Naive B cell (primary cell): ENCODE measurements around the gene L3MBTL3. TPM values are rescaled to one million over a fixed set of nuclear protein-coding genes. Genes with fewer than 3 reads are reported as not detected.
A peak's percentile ranks its signal among the peaks of the same experiment; 100 is the strongest.

Experiments used
- ATAC-seq, 2 donors: fragments of 150-1000 bp; cut with Tn5 transposase; 2 replicates each; pipeline ENCODE4 v1.10.0; 2021; ENCODE audit warnings: low read depth in 2 of 2, mild to moderate bottlenecking in 2 of 2, moderate library complexity in 2 of 2
- DNase-seq: peaks from one replicate; pipeline ENCODE4 v3.0.0; 2022
- H3K27ac Mint-ChIP-seq, 6 donors: one replicate each; pipeline ENCODE4 v1.8.0; 2020 to 2022; ENCODE audit warnings: mild to moderate bottlenecking in 6 of 6, mixed read lengths in 6 of 6, moderate library complexity in 5 of 6, inconsistent platforms in 2 of 6
- H3K27me3 Mint-ChIP-seq, 3 donors: one replicate each; pipeline ENCODE4 v1.8.0; 2021 to 2022; ENCODE audit warnings: mixed read lengths in 3 of 3, mild to moderate bottlenecking in 1 of 3
- H3K36me3 Mint-ChIP-seq, 2 donors: one replicate each; pipeline ENCODE4 v1.8.0; 2020 to 2022; ENCODE audit warnings: mixed read lengths in 2 of 2, inconsistent platforms in 1 of 2, mild to moderate bottlenecking in 1 of 2
- H3K4me1 Mint-ChIP-seq, 3 donors: one replicate each; pipeline ENCODE4 v1.8.0; 2020 to 2022; ENCODE audit warnings: mixed read lengths in 3 of 3, inconsistent platforms in 1 of 3, mild to moderate bottlenecking in 1 of 3, moderate library complexity in 1 of 3
- H3K4me3 Mint-ChIP-seq, 8 donors: one replicate each; pipeline ENCODE4 v1.8.0; 2020 to 2022; ENCODE audit warnings: mild to moderate bottlenecking in 8 of 8, mixed read lengths in 8 of 8, moderate library complexity in 8 of 8, inconsistent platforms in 2 of 8
- H3K9me3 Mint-ChIP-seq, 7 donors: one replicate each; pipeline ENCODE4 v1.8.0; 2020 to 2022; ENCODE audit warnings: mixed read lengths in 7 of 7, mild to moderate bottlenecking in 5 of 7, inconsistent platforms in 2 of 7, moderate library complexity in 1 of 7
- polyA plus RNA-seq, 6 donors: library from polyadenylated mRNA; unstranded; fragments of 300-500 nt; fragmentation: Illumina TruSeq; gene quantifications; one replicate each; pipeline ENCODE4 v1.2.3, GENCODE V29; 2021; ENCODE audit warnings: low read depth in 6 of 6

The L3MBTL3 gene
- polyA plus RNA-seq, 6 donors from 2014 or later, result 11.0 to 21.8 (median 16.6) TPM

DNA sequence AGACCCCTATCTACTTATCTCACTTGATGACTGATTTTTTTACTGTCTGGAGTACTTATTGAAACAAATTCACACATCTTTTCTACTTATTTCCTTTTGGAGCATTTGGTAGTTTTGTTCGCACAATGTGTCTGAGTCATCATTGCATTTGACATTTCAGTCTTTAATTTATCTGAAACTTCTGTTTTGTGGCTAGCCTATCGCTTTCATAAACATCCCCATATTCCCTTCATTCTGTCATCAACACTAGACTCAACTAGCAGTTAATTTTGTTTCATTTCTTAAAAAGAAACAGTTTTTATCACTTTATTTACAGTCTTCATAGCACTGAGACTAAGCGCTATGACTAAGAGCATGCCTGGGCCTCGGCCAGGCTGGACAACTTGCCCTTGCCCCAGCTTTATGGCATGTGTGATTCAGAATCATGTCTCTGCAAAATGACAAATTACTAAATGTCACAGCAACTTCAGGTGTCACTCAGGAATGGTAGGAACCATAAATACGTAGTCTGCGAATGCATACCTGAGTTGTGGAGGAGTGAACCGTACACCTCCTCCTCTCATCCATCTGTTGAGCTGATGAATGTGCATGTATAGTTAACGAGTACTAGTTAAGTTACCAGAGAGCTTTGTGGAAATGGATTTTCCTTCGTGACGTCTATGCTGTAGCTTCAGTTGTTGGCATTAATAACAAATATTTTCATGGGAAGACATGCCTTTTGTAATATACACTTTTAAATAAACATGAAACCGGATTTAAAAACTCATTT, 16.2 kb downstream of the L3MBTL3 start:
- ATAC-seq (no peak), DNase-seq (no peak)
- H3K4me3 Mint-ChIP-seq, result peak overlapping the region in 1 of 8 donors; percentile 47

GRCh38 chr6:130035211-130035610, 16.8 kb downstream of the L3MBTL3 start:
- Mint-ChIP-seq H3K27me3 (no peaks in the 10 kb centered on the region), H3K4me3 (no peak overlapping the region), H3K36me3 (peaks cover 8 to 26% of the 10 kb centered on the region in 2 donors), H3K27ac (peak overlapping the region in 1 of 6 donors; percentile 60), H3K9me3 (no peaks in the 10 kb centered on the region), H3K4me1 (peaks cover 36 to 71% (median 61%) of the 10 kb centered on the region in 3 donors)
- no peak for ATAC-seq
- DNase-seq, result no peak

More for the DNA sequence above, 16.2 kb downstream of the L3MBTL3 start:
- Mint-ChIP-seq H3K27me3 (no peaks in the 10 kb centered on the region), H3K36me3 (peaks cover 8 to 23% of the 10 kb centered on the region in 2 donors), H3K27ac (peak overlapping the region in 1 of 6 donors; percentile 38), H3K9me3 (no peaks in the 10 kb centered on the region), H3K4me1 (peaks cover 36 to 72% (median 58%) of the 10 kb centered on the region in 3 donors)

- Mint-ChIP-seq H3K27ac (no peak overlapping the region), H3K4me3 (no peak overlapping the region), H3K27me3 (no peaks in the 10 kb centered on the region), H3K36me3 (peaks cover 8 to 22% of the 10 kb centered on the region in 2 donors), H3K9me3 (no peaks in the 10 kb centered on the region), H3K4me1 (peaks cover 44 to 75% (median 71%) of the 10 kb centered on the region in 3 donors)
- DNase-seq (no peak), ATAC-seq (no peak)
These were observed 18.9 kb downstream of the L3MBTL3 start for GRCh38 chr6:130037207-130037811.

- DNase-seq (no peak), ATAC-seq (no peak)
- H3K27ac Mint-ChIP-seq, result no peak overlapping the region
- peaks cover 21 to 44% (median 38%) of the 10 kb centered on the region in 3 donors for H3K4me1 Mint-ChIP-seq
- H3K4me3 Mint-ChIP-seq, result no peak overlapping the region
- peaks cover 13 to 16% of the 10 kb centered on the region in 2 donors for H3K36me3 Mint-ChIP-seq
- no peaks in the 10 kb centered on the region for H3K9me3 Mint-ChIP-seq
- H3K27me3 Mint-ChIP-seq, result no peaks in the 10 kb centered on the region
These were observed 23.2 kb downstream of the L3MBTL3 start for GRCh38 chr6:130041594-130041993.

DNA sequence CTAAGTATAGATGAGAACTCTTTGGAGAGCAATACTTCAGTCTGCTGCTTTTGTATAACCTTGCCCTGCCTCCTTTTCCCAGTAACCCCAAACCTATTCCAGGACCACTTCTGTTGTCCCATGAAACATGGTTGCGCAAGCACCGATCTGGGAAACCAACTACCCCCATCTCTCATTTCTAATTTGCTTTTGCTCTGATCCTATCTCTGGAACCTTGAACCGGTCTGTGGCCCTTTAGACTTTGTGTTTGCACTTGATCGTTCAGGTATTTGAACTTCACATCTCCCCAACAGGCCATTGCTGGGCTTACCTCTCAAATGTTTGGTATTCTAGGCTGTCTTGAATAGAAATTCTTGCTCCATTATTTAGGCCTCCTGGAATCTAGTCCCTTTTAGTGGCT, 25.0 kb downstream of the L3MBTL3 start:
- Mint-ChIP-seq H3K4me3 (no peak overlapping the region), H3K4me1 (peaks cover 16 to 37% (median 20%) of the 10 kb centered on the region in 3 donors), H3K9me3 (no peaks in the 10 kb centered on the region), H3K27me3 (no peaks in the 10 kb centered on the region), H3K27ac (no peak overlapping the region), H3K36me3 (peaks cover 13 to 16% of the 10 kb centered on the region in 2 donors)
- DNase-seq, result no peak
- ATAC-seq, result no peak

GRCh38 chr6:130045622-130046021, 27.2 kb downstream of the L3MBTL3 start:
- H3K36me3 Mint-ChIP-seq, result peaks cover 22 to 26% of the 10 kb centered on the region in 2 donors
- H3K9me3 Mint-ChIP-seq, result no peaks in the 10 kb centered on the region
- H3K4me1 Mint-ChIP-seq, result peaks cover 8 to 21% (median 20%) of the 10 kb centered on the region in 3 donors
- H3K27ac Mint-ChIP-seq, result peak overlapping the region in 4 of 6 donors; percentile 2 to 64 (median 20)
- DNase-seq, result no peak
- no peak for ATAC-seq
- no peaks in the 10 kb centered on the region for H3K27me3 Mint-ChIP-seq
- no peak overlapping the region for H3K4me3 Mint-ChIP-seq

DNA sequence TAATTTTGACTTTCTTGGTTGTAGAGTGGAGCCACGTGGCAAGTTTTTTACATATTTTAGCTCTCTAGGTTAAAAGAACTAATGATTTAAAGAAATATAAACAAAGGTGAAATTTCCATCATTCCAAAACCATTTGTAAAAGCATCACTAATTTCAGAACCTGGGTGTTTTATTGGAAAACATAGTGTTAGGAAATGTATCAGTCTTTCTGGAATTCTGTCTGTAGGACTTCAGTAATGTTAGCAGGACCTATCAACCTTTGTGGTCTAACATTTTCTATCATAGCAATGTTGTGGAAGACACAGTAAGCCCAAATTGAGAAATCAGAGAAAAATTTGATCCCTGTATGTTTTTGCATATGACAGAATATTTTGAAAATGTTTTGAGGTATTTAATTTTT, 28.3 kb downstream of the L3MBTL3 start:
- H3K4me3 Mint-ChIP-seq, result no peak overlapping the region
- H3K27ac Mint-ChIP-seq, result peak overlapping the region in 1 of 6 donors; percentile 36
- peaks cover 23 to 26% of the 10 kb centered on the region in 2 donors for H3K36me3 Mint-ChIP-seq
- no peak for DNase-seq
- peaks cover 0 to 11% (median 10%) of the 10 kb centered on the region in 3 donors for H3K4me1 Mint-ChIP-seq
- no peaks in the 10 kb centered on the region for H3K27me3 Mint-ChIP-seq
- ATAC-seq, result no peak
- H3K9me3 Mint-ChIP-seq, result no peaks in the 10 kb centered on the region

DNA sequence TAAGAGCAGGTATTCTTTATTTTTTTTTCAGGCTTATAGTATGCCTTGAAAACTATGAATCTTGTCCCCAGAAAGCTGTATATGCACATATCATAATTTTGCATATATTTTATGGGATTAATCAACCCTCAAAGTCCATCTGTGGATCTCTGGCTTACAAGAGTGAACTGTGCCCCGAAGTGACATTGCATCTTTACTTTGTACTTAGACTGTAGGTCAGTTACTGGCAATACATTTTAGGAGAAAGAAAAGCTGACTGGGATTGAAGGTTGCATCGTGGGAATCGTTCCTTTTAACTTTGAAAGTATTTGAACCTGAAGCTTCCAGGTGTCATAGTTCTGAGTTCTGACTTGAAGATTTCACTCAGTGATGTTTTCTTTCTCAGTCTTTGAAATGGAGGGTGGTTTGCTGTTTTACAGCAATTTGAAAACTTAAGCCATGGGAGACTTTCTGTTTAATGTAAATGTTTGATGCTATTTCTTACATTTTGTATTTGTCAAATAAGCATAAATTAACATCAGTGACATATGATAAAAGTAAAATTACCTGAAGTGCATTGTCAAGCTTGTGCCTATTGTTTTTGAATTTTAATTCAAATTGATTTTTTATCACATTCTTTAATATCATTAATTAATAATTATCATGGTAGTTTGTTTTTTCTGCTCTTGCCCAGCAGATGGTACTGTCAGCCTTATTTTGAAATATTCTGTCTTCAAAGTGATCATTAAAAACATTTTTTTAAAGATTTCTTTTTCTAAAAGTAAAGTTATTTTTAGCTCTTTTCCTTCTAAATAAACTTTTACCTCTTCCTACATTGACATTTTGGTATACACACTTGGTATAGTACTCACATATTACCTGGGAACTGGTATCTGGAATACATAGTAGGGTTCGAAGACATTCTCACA, 29.0 kb downstream of the L3MBTL3 start:
- Mint-ChIP-seq H3K36me3 (peaks cover 24 to 27% of the 10 kb centered on the region in 2 donors), H3K9me3 (no peaks in the 10 kb centered on the region), H3K4me3 (no peak overlapping the region), H3K27ac (no peak overlapping the region), H3K27me3 (no peaks in the 10 kb centered on the region), H3K4me1 (peaks cover 0 to 10% (median 9%) of the 10 kb centered on the region in 3 donors)
- ATAC-seq, result no peak
- DNase-seq, result no peak

- no peak overlapping the region for H3K4me3 Mint-ChIP-seq
- H3K4me1 Mint-ChIP-seq, result peaks cover 0 to 16% (median 5%) of the 10 kb centered on the region in 3 donors
- H3K9me3 Mint-ChIP-seq, result no peaks in the 10 kb centered on the region
- peak overlapping the region in 3 of 6 donors; percentile 0 to 91 (median 40) for H3K27ac Mint-ChIP-seq
- H3K36me3 Mint-ChIP-seq, result peaks cover 38 to 40% of the 10 kb centered on the region in 2 donors
- DNase-seq (no peak), ATAC-seq (no peak)
- H3K27me3 Mint-ChIP-seq, result no peaks in the 10 kb centered on the region
These were observed 31.8 kb downstream of the L3MBTL3 start for GRCh38 chr6:130050230-130050629.

DNA sequence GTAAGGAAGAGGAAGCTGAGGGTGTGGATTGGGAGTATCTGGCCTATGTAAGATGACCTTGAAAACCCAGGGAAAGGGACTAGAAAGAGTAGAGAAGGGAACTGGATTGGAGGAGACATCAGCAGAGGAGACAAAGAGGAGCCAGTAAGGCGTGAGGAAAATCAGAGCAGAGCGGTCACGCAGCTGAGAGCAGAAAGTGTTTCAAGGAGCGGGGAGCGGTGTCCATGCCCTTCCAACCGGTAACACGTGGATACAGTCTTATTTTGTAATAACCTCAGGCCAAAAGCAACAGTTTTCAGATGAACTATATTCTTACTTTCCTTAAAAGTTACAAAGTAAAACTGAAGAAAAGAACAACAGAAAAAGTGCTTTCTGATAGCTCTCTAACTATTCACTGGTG, 36.3 kb downstream of the L3MBTL3 start:
- H3K27ac Mint-ChIP-seq, result peak overlapping the region in 3 of 6 donors; percentile 62 to 84 (median 70)
- H3K4me1 Mint-ChIP-seq, result peaks cover 0 to 25% (median 11%) of the 10 kb centered on the region in 3 donors
- H3K27me3 Mint-ChIP-seq, result no peaks in the 10 kb centered on the region
- DNase-seq, result no peak
- no peaks in the 10 kb centered on the region for H3K9me3 Mint-ChIP-seq
- peaks cover 45 to 66% of the 10 kb centered on the region in 2 donors for H3K36me3 Mint-ChIP-seq
- no peak overlapping the region for H3K4me3 Mint-ChIP-seq
- no peak for ATAC-seq

GRCh38 chr6:130055271-130055670, 36.9 kb downstream of the L3MBTL3 start:
- H3K36me3 Mint-ChIP-seq, result peaks cover 39 to 60% of the 10 kb centered on the region in 2 donors
- no peak for DNase-seq
- H3K4me3 Mint-ChIP-seq, result no peak overlapping the region
- H3K27me3 Mint-ChIP-seq, result no peaks in the 10 kb centered on the region
- peak overlapping the region in 2 of 6 donors; percentile 15 to 20 for H3K27ac Mint-ChIP-seq
- ATAC-seq, result no peak
- H3K9me3 Mint-ChIP-seq, result no peaks in the 10 kb centered on the region
- H3K4me1 Mint-ChIP-seq, result peaks cover 0 to 20% (median 11%) of the 10 kb centered on the region in 3 donors

DNA sequence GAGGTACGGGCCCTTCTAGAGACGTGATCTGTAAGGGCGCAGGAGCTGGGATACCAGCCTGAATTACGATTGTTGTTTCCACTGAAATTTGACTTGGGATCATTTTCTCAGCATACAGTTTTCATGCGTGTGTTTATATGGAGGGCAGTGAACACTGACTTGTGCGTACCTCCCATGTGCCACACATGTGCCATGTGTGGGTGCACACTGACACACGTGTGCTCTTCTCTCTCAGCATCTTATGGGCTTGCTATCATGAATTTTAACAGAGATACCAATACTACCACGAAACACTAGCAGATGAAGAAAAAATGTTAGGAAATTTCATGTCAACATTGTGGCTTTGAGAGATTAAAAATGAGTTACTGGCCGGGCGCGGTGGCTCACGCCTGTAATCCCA, 39.1 kb downstream of the L3MBTL3 start:
- peak overlapping the region in 2 of 6 donors; percentile 15 to 46 for H3K27ac Mint-ChIP-seq
- peaks cover 41 to 63% of the 10 kb centered on the region in 2 donors for H3K36me3 Mint-ChIP-seq
- H3K4me3 Mint-ChIP-seq, result no peak overlapping the region
- DNase-seq (no peak), ATAC-seq (no peak)
- H3K27me3 Mint-ChIP-seq, result no peaks in the 10 kb centered on the region
- no peaks in the 10 kb centered on the region for H3K9me3 Mint-ChIP-seq
- peaks cover 5 to 19% (median 11%) of the 10 kb centered on the region in 3 donors for H3K4me1 Mint-ChIP-seq

DNA sequence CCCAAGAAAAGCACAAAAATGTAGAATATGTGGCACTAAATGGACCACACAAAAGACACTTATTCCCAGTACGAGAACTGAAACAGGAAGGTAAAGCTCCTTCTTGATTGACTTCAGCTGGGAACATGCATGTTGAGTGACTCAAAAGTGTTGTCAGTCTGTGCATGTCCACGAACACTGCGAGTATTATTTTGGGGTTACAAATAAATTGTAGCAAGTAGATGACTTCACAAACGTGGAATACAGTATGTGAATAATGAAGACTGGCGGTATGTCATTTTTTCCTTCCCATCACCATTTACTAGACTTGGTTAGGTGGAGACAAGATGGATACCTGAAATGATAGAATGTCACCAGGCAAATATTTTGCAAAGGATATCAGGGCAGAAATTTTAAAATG, 45.4 kb downstream of the L3MBTL3 start:
- ATAC-seq (no peak), DNase-seq (no peak)
- no peaks in the 10 kb centered on the region for H3K9me3 Mint-ChIP-seq
- peaks cover 32 to 39% of the 10 kb centered on the region in 2 donors for H3K36me3 Mint-ChIP-seq
- H3K4me3 Mint-ChIP-seq, result no peak overlapping the region
- H3K27ac Mint-ChIP-seq, result peak overlapping the region in 3 of 6 donors; percentile 18 to 65 (median 27)
- H3K4me1 Mint-ChIP-seq, result peaks cover 4 to 6% (median 5%) of the 10 kb centered on the region in 3 donors
- H3K27me3 Mint-ChIP-seq, result no peaks in the 10 kb centered on the region
